Fibroblast of lung (primary cell): ENCODE data around the gene IL6R.

Source experiments
- CTCF ChIP-seq, 2 donors: IDR thresholded peaks in 1 of 2; conservative IDR thresholded peaks in 1 of 2; 1 replicate in 1 of 2; 2 replicates in 1 of 2; pipeline ENCODE4 v1.5.1; 2011 to 2012; ENCODE audit warnings: low read length in 2 of 2, control low read depth in 1 of 2, inconsistent platforms in 1 of 2, low read depth in 1 of 2, mild to moderate bottlenecking in 1 of 2
- EZH2 ChIP-seq: IDR thresholded peaks from 2 replicates; pipeline ENCODE4 v1.5.1; 2012; ENCODE audit warnings: low read length, control low read depth, mild to moderate bottlenecking; ENCODE audit errors: missing control alignments

- TF ChIP-seq CTCF (conservative IDR thresholded peaks at IDR 0.05 in 1 of 2, IDR thresholded peaks at IDR 0.05 in 1 of 2; ENCODE audit: low read depth in 1 of 2, low read length in 2 of 2), result no peak
- TF ChIP-seq EZH2, result no peak
Observed at GRCh38 chr1:154460695-154461260, 55.6 kb downstream of the IL6R start.
